Measurements from ENCODE around the gene BSX. TPM values are rescaled to one million over a fixed set of nuclear protein-coding genes. Genes with fewer than 3 reads are reported as not detected.

Gene BSX
- total RNA-seq, 1 donor from 2014 or later: not detected

DNA sequence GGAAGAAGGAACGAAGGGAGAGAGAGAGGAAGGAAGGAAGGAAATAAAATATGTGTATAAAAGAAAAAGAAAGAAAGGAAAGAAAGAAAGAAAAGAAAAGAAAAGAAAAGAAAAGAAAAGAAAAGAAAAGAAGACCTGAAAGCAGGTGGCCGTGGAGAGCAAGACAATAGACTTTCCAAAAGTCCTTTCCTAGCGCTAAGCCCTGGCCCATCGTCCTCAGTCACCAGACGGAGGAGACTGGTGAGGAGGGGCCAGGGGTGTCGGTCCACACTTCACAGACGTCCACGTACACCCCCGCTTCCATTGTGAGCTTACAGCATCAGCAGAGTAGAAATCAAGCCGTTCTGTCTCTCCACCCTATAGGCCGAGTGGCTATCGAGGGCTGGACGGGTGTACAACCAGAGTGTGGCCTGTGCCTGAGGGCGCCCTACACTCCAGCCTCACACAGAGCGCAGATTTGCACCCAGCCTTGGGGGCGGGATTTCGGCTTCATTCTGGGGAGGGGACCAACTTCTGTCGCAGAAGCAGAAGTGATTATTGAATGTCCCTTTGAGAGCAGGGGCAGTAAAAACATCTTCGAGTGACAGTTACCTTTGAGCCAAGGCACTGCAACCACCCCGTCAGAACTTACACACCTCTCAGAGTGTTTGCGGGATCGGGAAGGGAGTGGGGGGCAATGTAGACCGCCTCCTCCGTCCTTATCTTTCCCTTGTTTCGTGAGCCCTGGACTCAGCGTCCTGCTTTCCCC is 2.0 kb upstream of the BSX start:
- H3K36me3 Mint-ChIP-seq (ENCODE audit: low read depth): no peaks in the 10 kb centered on the region
- H3K27me3 Mint-ChIP-seq (ENCODE audit: low read depth): peaks cover 99% of the 10 kb centered on the region
- no peaks in the 10 kb centered on the region for H3K4me1 Mint-ChIP-seq
- peak overlapping the region; percentile 57 for H3K4me3 Mint-ChIP-seq
- no peak overlapping the region for H3K27ac Mint-ChIP-seq (ENCODE audit: unreplicated experiment)
- TF ChIP-seq, protein P1, sequence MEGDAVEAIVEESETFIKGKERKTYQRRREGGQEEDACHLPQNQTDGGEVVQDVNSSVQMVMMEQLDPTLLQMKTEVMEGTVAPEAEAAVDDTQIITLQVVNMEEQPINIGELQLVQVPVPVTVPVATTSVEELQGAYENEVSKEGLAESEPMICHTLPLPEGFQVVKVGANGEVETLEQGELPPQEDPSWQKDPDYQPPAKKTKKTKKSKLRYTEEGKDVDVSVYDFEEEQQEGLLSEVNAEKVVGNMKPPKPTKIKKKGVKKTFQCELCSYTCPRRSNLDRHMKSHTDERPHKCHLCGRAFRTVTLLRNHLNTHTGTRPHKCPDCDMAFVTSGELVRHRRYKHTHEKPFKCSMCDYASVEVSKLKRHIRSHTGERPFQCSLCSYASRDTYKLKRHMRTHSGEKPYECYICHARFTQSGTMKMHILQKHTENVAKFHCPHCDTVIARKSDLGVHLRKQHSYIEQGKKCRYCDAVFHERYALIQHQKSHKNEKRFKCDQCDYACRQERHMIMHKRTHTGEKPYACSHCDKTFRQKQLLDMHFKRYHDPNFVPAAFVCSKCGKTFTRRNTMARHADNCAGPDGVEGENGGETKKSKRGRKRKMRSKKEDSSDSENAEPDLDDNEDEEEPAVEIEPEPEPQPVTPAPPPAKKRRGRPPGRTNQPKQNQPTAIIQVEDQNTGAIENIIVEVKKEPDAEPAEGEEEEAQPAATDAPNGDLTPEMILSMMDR (conservative IDR thresholded peaks at IDR 0.05): no peak
- H3K9me3 Mint-ChIP-seq: no peaks in the 10 kb centered on the region
- no peak for DNase-seq (ENCODE audit: low read depth, low spot score)

DNA sequence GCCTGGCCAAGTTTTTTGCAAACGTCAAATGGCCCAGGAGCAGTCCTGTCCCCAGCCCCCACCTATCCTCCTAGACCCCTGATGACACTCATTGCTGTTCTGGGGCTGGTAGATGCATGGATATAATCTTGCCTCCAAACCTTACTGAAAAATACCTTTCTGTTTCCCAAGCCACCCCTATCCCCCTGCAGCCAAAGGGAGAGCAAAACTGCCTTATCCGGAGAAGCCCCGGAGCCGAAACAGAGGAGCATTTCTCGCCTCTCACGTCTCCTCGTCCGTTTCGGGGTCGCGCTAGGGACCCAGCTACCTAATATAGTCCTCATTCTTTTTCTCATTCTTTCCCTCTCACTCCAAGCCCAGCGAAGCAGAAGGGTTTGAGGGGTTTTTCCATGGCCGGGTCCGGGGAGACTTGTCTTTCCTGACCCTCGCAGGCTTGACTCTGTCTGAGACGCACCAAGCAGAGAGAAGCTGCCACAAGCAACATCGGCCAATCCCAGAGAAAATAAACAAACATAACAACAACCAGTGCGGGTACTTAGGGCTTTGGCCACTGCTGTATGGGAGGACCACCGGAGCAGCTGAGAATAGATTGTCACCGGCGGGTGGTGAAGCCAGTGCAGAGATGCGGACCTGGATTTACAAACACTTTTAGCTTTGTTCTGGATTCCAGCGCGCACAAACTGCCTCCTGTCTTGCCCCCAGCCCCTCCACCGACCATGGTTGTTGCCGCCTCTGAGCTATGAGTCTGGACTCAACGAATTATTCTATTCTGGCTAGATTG is 1.6 kb downstream of the BSX start:
- Mint-ChIP-seq H3K4me3 (peak overlapping the region; percentile 14), H3K36me3 (ENCODE audit: low read depth) (peaks cover 4% of the 10 kb centered on the region), H3K27ac (ENCODE audit: unreplicated experiment) (no peak overlapping the region), H3K27me3 (ENCODE audit: low read depth) (peaks cover 100% of the 10 kb centered on the region), H3K9me3 (no peaks in the 10 kb centered on the region), H3K4me1 (peaks cover 20% of the 10 kb centered on the region)
- peak; percentile 6 for DNase-seq (ENCODE audit: low read depth, low spot score)
- TF ChIP-seq, protein P1 (conservative IDR thresholded peaks at IDR 0.05): no peak

DNA sequence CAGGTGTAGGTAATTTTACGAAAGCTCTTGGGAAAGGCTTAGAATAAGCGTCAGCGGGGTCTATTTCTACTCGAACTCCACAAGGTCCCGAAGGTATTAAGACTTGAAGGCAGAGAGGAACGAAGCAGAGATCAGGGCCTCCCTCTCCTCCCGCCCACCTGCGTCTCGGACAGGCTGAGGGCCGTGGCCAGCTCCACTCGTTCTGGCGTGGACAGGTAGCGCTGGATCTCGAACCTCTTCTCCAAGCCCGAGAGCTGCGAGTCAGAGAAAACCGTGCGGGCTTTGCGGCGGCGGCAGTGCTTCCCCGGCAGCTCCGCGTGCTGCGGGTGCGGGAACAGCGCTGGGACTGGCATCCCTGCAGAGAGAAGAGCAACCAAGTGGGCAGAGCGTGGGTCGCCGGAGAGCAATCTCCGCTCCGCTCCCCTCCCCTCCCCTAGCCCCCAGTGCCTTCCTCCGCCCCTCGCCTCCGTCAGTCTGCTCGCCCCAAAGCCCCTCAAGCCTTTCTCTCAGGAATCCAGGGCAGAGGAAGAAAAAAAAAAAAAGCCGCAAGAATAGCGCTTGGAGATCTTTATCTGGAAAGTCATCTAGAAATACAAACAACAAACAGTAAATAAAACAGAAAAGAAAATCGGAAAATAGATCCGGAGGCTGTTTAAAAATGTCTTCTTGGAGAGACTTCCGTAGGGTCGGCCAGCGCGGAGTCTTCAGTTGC is 2.4 kb downstream of the BSX start:
- Mint-ChIP-seq H3K27ac (ENCODE audit: unreplicated experiment) (no peak overlapping the region), H3K9me3 (no peaks in the 10 kb centered on the region), H3K4me1 (peaks cover 20% of the 10 kb centered on the region), H3K27me3 (ENCODE audit: low read depth) (peaks cover 100% of the 10 kb centered on the region), H3K36me3 (ENCODE audit: low read depth) (peaks cover 4% of the 10 kb centered on the region), H3K4me3 (peak overlapping the region; percentile 14)
- DNase-seq (ENCODE audit: low read depth, low spot score): no peak
- TF ChIP-seq, protein P1 (conservative IDR thresholded peaks at IDR 0.05): no peak

DNA sequence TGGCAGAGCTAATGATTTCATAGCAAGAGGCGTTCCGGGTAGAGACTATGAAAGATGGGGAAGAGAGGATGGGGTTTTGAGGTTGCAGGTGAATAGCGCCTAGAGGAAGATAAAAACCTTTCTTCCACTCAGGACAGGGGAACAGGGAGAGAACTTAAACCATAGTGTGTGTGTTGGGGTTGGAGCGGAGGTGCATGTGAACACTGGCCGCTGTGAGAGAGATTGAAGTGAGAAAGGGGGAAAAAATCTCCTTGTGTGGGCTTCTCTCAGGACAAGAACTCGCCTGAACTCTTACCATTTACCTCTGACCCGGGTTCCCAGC is 3.4 kb downstream of the BSX start:
- TF ChIP-seq, protein P1 (conservative IDR thresholded peaks at IDR 0.05): no peak
- no peak for DNase-seq (ENCODE audit: low read depth, low spot score)
- no peak overlapping the region for H3K27ac Mint-ChIP-seq (ENCODE audit: unreplicated experiment)
- H3K36me3 Mint-ChIP-seq (ENCODE audit: low read depth): peaks cover 4% of the 10 kb centered on the region
- peaks cover 100% of the 10 kb centered on the region for H3K27me3 Mint-ChIP-seq (ENCODE audit: low read depth)
- H3K4me1 Mint-ChIP-seq: peaks cover 20% of the 10 kb centered on the region
- no peaks in the 10 kb centered on the region for H3K9me3 Mint-ChIP-seq
- peak overlapping the region; percentile 32 for H3K4me3 Mint-ChIP-seq

DNA sequence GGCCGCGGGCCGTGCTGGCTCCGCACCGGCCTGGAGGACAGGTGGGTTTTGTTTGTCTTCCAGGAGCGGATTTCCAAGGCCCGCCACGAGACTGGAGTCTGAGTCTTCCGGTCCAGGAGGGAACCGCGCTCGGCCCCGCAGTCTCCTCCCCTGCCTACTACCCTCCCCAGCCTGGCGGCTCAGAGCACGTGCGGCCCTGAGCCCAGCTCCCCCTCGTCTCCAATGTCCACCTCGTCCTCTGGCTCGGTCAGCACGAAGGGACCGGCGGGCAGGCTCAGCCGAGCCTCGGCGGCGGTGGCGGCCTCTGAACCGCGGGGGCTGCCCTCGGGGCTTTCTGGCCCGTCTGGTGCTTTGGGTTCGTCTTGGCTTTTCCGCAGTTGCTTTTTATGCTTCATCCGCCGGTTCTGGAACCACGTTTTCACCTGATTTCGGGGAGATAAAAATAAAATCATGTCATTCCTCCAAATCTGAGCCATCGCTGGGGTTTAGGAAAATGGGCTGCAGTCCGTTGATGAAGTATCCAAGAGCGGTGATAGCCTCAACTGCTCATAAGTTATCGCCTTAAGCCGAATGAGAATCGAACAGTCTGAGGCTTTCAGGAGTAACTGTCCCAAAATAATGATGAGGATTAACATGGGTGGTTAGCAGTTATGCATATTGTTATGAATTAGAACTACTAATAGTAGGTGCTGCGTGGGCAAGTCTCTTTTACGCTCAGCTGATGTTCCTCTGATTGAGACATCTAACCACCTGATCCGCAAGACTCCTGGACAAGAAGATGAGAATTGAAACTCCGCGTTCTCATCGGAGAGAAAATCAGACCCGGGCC is 4.0 kb downstream of the BSX start:
- DNase-seq (ENCODE audit: low read depth, low spot score): peak; percentile 9
- Mint-ChIP-seq H3K36me3 (ENCODE audit: low read depth) (peaks cover 4% of the 10 kb centered on the region), H3K27me3 (ENCODE audit: low read depth) (peaks cover 100% of the 10 kb centered on the region), H3K27ac (ENCODE audit: unreplicated experiment) (no peak overlapping the region), H3K9me3 (no peaks in the 10 kb centered on the region), H3K4me1 (peaks cover 20% of the 10 kb centered on the region), H3K4me3 (no peak overlapping the region)
- TF ChIP-seq, protein P1 (conservative IDR thresholded peaks at IDR 0.05): no peak

Data from neural crest cell (in vitro differentiated cells).